ENCODE data around the gene APOB. TPM values are rescaled to one million over a fixed set of nuclear protein-coding genes. Genes with fewer than 3 reads are reported as not detected.
A peak's percentile ranks its signal among the peaks of the same experiment; 100 is the strongest.

Gene APOB
- total and polyA plus RNA-seq, 2 of the 13 experiments (the other 11 are each of a cell fraction or from before 2014, with no cell fraction given), result 1,569 to 2,515 TPM

DNA sequence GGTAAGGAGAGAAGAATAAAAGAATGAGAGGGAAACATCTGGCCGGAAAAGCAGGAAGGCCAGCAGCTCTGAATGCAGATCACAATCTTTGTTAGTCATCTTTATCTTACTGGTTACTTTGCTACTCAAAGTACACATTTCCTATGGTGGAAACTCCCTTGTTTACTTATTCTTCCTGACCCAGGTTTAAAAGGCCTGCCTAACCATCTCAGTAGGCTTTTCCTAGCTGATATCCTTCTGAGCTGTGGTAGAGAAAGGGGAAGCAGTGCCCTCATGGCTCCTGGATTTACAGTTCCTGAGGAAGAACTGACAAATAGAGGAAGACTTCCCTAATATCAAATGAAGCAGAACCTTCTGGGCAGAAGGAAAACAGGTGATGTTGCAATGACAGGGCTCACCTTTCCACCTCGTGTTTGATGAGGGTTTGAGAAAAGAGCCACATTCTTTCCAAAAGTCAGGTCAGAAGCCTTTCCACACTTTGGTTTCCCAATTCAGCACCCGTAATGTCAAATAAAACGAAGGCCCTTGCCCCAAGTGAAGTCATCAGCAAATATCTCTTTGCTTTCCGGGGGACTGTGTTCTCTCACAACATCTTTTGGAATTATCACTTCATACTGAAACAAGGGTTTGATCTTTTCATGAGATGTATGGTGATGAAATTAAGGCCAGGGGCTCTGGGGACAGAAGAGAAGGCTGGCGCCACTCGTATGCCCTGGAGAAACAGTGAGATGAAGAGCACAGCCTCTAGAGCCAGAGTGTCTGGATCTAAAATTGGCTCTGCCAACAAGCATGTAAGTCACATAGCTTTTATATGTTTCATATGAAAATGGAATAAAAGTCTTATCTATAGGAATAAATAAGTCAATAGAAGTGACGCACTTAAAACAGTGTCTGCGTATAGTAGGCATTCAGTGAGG lies 26.7 kb upstream of the APOB start (continued):
- TF ChIP-seq, protein P1, sequence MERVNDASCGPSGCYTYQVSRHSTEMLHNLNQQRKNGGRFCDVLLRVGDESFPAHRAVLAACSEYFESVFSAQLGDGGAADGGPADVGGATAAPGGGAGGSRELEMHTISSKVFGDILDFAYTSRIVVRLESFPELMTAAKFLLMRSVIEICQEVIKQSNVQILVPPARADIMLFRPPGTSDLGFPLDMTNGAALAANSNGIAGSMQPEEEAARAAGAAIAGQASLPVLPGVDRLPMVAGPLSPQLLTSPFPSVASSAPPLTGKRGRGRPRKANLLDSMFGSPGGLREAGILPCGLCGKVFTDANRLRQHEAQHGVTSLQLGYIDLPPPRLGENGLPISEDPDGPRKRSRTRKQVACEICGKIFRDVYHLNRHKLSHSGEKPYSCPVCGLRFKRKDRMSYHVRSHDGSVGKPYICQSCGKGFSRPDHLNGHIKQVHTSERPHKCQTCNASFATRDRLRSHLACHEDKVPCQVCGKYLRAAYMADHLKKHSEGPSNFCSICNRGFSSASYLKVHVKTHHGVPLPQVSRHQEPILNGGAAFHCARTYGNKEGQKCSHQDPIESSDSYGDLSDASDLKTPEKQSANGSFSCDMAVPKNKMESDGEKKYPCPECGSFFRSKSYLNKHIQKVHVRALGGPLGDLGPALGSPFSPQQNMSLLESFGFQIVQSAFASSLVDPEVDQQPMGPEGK (CRISPR knock-in tag; IDR thresholded peaks at IDR 0.05), result peak; percentile 57
- TF ChIP-seq SP140L (CRISPR knock-in tag; IDR thresholded peaks at IDR 0.05; ENCODE audit: borderline replicate concordance) (peak; percentile 84; the same call in 1 of the 2 replicates), RFXANK (CRISPR knock-in tag; IDR thresholded peaks at IDR 0.05) (no peak), ZNF530 (CRISPR knock-in tag; IDR thresholded peaks at IDR 0.05; ENCODE audit: low read depth) (no peak), ETV5 (CRISPR knock-in tag; IDR thresholded peaks at IDR 0.05; ENCODE audit: borderline replicate concordance) (peak; percentile 95), ETV6 (CRISPR knock-in tag; conservative IDR thresholded peaks at IDR 0.05) (peak; percentile 87; the same call in 1 of the 2 replicates), ZNF232 (CRISPR knock-in tag; IDR thresholded peaks at IDR 0.05; ENCODE audit: borderline replicate concordance) (0 out of 2 replicates have a peak, but pooled peaks have one; percentile 72), GATA4 (IDR thresholded peaks at IDR 0.05; ENCODE audit: borderline replicate concordance, low read depth) (peak; percentile 96), ZNF10 (CRISPR knock-in tag; IDR thresholded peaks at IDR 0.05; ENCODE audit: borderline replicate concordance, low read depth) (no peak), PCBP2 (optimal IDR thresholded peaks at IDR 0.05; ENCODE audit: low read depth, low read length, poor library complexity, severe bottlenecking) (no peak)
- TF ChIP-seq, protein P2, sequence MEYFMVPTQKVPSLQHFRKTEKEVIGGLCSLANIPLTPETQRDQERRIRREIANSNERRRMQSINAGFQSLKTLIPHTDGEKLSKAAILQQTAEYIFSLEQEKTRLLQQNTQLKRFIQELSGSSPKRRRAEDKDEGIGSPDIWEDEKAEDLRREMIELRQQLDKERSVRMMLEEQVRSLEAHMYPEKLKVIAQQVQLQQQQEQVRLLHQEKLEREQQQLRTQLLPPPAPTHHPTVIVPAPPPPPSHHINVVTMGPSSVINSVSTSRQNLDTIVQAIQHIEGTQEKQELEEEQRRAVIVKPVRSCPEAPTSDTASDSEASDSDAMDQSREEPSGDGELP (IDR thresholded peaks at IDR 0.05; ENCODE audit: borderline replicate concordance, low read depth), result peak; percentile 64; the same call in 1 of the 2 replicates
- TF ChIP-seq, protein P3, sequence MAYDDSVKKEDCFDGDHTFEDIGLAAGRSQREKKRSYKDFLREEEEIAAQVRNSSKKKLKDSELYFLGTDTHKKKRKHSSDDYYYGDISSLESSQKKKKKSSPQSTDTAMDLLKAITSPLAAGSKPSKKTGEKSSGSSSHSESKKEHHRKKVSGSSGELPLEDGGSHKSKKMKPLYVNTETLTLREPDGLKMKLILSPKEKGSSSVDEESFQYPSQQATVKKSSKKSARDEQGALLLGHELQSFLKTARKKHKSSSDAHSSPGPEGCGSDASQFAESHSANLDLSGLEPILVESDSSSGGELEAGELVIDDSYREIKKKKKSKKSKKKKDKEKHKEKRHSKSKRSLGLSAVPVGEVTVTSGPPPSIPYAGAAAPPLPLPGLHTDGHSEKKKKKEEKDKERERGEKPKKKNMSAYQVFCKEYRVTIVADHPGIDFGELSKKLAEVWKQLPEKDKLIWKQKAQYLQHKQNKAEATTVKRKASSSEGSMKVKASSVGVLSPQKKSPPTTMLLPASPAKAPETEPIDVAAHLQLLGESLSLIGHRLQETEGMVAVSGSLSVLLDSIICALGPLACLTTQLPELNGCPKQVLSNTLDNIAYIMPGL (CRISPR knock-in tag; IDR thresholded peaks at IDR 0.05; ENCODE audit: borderline replicate concordance in 1 of 2, low read depth in 1 of 2), result peak; percentile 45 to 86; a peak in 3 of 4 replicates
- TF ChIP-seq, protein P4, sequence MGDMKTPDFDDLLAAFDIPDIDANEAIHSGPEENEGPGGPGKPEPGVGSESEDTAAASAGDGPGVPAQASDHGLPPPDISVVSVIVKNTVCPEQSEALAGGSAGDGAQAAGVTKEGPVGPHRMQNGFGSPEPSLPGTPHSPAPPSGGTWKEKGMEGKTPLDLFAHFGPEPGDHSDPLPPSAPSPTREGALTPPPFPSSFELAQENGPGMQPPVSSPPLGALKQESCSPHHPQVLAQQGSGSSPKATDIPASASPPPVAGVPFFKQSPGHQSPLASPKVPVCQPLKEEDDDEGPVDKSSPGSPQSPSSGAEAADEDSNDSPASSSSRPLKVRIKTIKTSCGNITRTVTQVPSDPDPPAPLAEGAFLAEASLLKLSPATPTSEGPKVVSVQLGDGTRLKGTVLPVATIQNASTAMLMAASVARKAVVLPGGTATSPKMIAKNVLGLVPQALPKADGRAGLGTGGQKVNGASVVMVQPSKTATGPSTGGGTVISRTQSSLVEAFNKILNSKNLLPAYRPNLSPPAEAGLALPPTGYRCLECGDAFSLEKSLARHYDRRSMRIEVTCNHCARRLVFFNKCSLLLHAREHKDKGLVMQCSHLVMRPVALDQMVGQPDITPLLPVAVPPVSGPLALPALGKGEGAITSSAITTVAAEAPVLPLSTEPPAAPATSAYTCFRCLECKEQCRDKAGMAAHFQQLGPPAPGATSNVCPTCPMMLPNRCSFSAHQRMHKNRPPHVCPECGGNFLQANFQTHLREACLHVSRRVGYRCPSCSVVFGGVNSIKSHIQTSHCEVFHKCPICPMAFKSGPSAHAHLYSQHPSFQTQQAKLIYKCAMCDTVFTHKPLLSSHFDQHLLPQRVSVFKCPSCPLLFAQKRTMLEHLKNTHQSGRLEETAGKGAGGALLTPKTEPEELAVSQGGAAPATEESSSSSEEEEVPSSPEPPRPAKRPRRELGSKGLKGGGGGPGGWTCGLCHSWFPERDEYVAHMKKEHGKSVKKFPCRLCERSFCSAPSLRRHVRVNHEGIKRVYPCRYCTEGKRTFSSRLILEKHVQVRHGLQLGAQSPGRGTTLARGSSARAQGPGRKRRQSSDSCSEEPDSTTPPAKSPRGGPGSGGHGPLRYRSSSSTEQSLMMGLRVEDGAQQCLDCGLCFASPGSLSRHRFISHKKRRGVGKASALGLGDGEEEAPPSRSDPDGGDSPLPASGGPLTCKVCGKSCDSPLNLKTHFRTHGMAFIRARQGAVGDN (CRISPR knock-in tag; IDR thresholded peaks at IDR 0.05), result no peak
- TF ChIP-seq, protein P5, sequence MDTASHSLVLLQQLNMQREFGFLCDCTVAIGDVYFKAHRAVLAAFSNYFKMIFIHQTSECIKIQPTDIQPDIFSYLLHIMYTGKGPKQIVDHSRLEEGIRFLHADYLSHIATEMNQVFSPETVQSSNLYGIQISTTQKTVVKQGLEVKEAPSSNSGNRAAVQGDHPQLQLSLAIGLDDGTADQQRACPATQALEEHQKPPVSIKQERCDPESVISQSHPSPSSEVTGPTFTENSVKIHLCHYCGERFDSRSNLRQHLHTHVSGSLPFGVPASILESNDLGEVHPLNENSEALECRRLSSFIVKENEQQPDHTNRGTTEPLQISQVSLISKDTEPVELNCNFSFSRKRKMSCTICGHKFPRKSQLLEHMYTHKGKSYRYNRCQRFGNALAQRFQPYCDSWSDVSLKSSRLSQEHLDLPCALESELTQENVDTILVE (CRISPR knock-in tag; IDR thresholded peaks at IDR 0.05), result peak; percentile 62

Data from HepG2 (cell line).